RCC 7860 (cell line): Measurements from ENCODE around the gene PPP1R1A.

Source experiments
- DNase-seq: peaks from one replicate; pipeline ENCODE4 v3.0.0-alpha.2; 2015; ENCODE audit warnings: low spot score
- FAIRE-seq: peaks from 2 replicates; lab custom pipeline; 2012; peaks lifted over from hg19 to GRCh38; lab: Jason Lieb, UNC

PPP1R1A gene

GRCh38 chr12:54603872-54604271 lies 15.4 kb upstream of the PPP1R1A start:
- no peak for DNase-seq
- FAIRE-seq: no peak

- peak; percentile 75 for FAIRE-seq
- DNase-seq: peak; percentile 56
Observed at GRCh38 chr12:54603173-54603814, 14.8 kb upstream of the PPP1R1A start.

- FAIRE-seq (no peak), DNase-seq (no peak)
Observed at GRCh38 chr12:54602661-54603060, 14.2 kb upstream of the PPP1R1A start.

- FAIRE-seq (no peak), DNase-seq (no peak)
Observed at GRCh38 chr12:54601841-54602240, 13.4 kb upstream of the PPP1R1A start.

GRCh38 chr12:54598970-54599369 lies 10.5 kb upstream of the PPP1R1A start:
- FAIRE-seq (no peak), DNase-seq (no peak)

GRCh38 chr12:54596526-54596946 lies 8.1 kb upstream of the PPP1R1A start:
- FAIRE-seq: no peak
- DNase-seq: peak; percentile 26

- DNase-seq (no peak), FAIRE-seq (no peak)
Observed at GRCh38 chr12:54595471-54595870, 7.0 kb upstream of the PPP1R1A start.

GRCh38 chr12:54593725-54594124 lies 5.3 kb upstream of the PPP1R1A start:
- no peak for FAIRE-seq
- DNase-seq: no peak

- DNase-seq: peak; percentile 66
- FAIRE-seq: peak; percentile 89
Observed at GRCh38 chr12:54593135-54593534, 4.7 kb upstream of the PPP1R1A start.

GRCh38 chr12:54592316-54592715 lies 3.9 kb upstream of the PPP1R1A start:
- FAIRE-seq (peak; percentile 91), DNase-seq (peak; percentile 74)

GRCh38 chr12:54590978-54591591 lies 2.6 kb upstream of the PPP1R1A start:
- no peak for FAIRE-seq
- no peak for DNase-seq

GRCh38 chr12:54589964-54590363 lies 1.5 kb upstream of the PPP1R1A start:
- FAIRE-seq: no peak
- no peak for DNase-seq

GRCh38 chr12:54588890-54589267 lies 420 bp upstream of the PPP1R1A start:
- FAIRE-seq: no peak
- DNase-seq: no peak

- no peak for FAIRE-seq
- DNase-seq: no peak
Observed at GRCh38 chr12:54587315-54587873, 1.1 kb downstream of the PPP1R1A start.

GRCh38 chr12:54586620-54587019 lies 1.8 kb downstream of the PPP1R1A start:
- FAIRE-seq: no peak

GRCh38 chr12:54585243-54585642 lies 3.2 kb downstream of the PPP1R1A start:
- no peak for FAIRE-seq
- no peak for DNase-seq

More at GRCh38 chr12:54586620-54587019, 1.8 kb downstream of the PPP1R1A start:
- DNase-seq: no peak

GRCh38 chr12:54584128-54584527 lies 4.3 kb downstream of the PPP1R1A start:
- FAIRE-seq: no peak
- DNase-seq: no peak

- FAIRE-seq (no peak), DNase-seq (no peak)
Observed at GRCh38 chr12:54583726-54584125, 4.7 kb downstream of the PPP1R1A start.

- FAIRE-seq (no peak), DNase-seq (no peak)
Observed at GRCh38 chr12:54581412-54581811, 7.0 kb downstream of the PPP1R1A start.

GRCh38 chr12:54579696-54580333 lies 8.6 kb downstream of the PPP1R1A start:
- peak; percentile 34 for DNase-seq
- FAIRE-seq: no peak

- no peak for DNase-seq
- FAIRE-seq: no peak
Observed at GRCh38 chr12:54579258-54579657, 9.2 kb downstream of the PPP1R1A start.

- FAIRE-seq (no peak), DNase-seq (no peak)
Observed at GRCh38 chr12:54578778-54579177, 9.7 kb downstream of the PPP1R1A start.
